Measurements from ENCODE around the gene PRSS36. TPM values are rescaled to one million over a fixed set of nuclear protein-coding genes. Genes with fewer than 3 reads are reported as not detected.

PRSS36 gene
- total and polyA plus RNA-seq, 9 of the 15 experiments (the other 6 are each of a cell fraction or from before 2014, with no cell fraction given) = 0.09 to 1.2 (median 0.54) TPM; not detected in 2

- TF ChIP-seq CLOCK (CRISPR knock-in tag; IDR thresholded peaks at IDR 0.05; ENCODE audit: borderline replicate concordance) (no peak), NRF1 (conservative IDR thresholded peaks at IDR 0.05 in 1 of 2, IDR thresholded peaks at IDR 0.05 in 1 of 2) (peak; percentile 73 to 79), E2F3 (CRISPR knock-in tag; IDR thresholded peaks at IDR 0.05) (peak; percentile 66; the same call in 1 of the 2 replicates), ZBTB8A (IDR thresholded peaks at IDR 0.05; ENCODE audit: partially characterized antibody) (no peak), EHMT2 (IDR thresholded peaks at IDR 0.05) (no peak), ZNF408 (CRISPR knock-in tag; IDR thresholded peaks at IDR 0.05; ENCODE audit: low read depth) (no peak), BCOR (IDR thresholded peaks at IDR 0.05) (peak; percentile 47), ZBED1 (IDR thresholded peaks at IDR 0.05) (no peak), PTBP1 (IDR thresholded peaks at IDR 0.05; ENCODE audit: low read depth, low read length) (0 out of 2 replicates have a peak, but pooled peaks have one; percentile 19), HOXB6 (CRISPR knock-in tag; IDR thresholded peaks at IDR 0.05; ENCODE audit: borderline replicate concordance) (no peak), SMARCA5 (IDR thresholded peaks at IDR 0.05) (no peak), PATZ1 (CRISPR knock-in tag; IDR thresholded peaks at IDR 0.05; ENCODE audit: borderline replicate concordance) (no peak), RFX7 (CRISPR knock-in tag; IDR thresholded peaks at IDR 0.05) (no peak), COPS2 (conservative IDR thresholded peaks at IDR 0.05) (no peak), ARID1B (IDR thresholded peaks at IDR 0.05) (peak; percentile 66), MCM2 (IDR thresholded peaks at IDR 0.05; ENCODE audit: low read depth) (no peak), SRF (CRISPR knock-in tag; IDR thresholded peaks at IDR 0.05) (peak in 1 of 2 experiments; percentile 35; a peak in 1 of 4 replicates), MAZ (CRISPR knock-in tag; conservative IDR thresholded peaks at IDR 0.05 in 1 of 2, IDR thresholded peaks at IDR 0.05 in 1 of 2) (peak; percentile 76), SFPQ (IDR thresholded peaks at IDR 0.05; ENCODE audit: low read depth, low read length) (no peak), XRCC3 (IDR thresholded peaks at IDR 0.05) (no peak), ARID2 (IDR thresholded peaks at IDR 0.05) (no peak), MBD1 (CRISPR knock-in tag; IDR thresholded peaks at IDR 0.05) (no peak), PHB (CRISPR knock-in tag; IDR thresholded peaks at IDR 0.05) (no peak)
These were observed 44.1 kb downstream of the PRSS36 start (continued) for GRCh38 chr16:31105677-31106213.

Data from K562 (cell line).